ENCODE results near the gene SH3PXD2B.
"Not testable (repeated sequence)": the region's sequence is repeated elsewhere in the genome, so short reads cannot be mapped to it uniquely, and the experiment has no call there.

The SH3PXD2B gene

DNA sequence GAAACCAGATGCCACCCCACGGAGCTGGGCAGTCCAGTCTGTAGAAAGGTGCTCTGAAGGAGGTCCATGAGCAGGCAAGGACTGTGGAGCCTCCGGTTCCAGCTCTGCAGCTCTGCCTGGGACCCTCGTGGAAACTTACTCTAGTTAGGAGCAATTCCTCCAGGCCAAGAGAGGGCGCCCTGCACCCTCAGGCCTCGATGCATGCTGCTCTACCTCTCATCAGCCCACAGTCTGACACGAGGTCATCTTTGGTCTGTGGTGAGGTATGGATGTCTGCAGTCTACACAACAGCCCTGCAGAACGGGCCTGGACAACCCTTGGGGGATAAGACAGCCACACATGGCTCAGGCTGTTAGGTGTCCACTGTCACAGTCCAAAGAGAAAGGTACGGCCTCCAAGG, 120.1 kb downstream of the SH3PXD2B start:
- no peak for DNase-seq

DNA sequence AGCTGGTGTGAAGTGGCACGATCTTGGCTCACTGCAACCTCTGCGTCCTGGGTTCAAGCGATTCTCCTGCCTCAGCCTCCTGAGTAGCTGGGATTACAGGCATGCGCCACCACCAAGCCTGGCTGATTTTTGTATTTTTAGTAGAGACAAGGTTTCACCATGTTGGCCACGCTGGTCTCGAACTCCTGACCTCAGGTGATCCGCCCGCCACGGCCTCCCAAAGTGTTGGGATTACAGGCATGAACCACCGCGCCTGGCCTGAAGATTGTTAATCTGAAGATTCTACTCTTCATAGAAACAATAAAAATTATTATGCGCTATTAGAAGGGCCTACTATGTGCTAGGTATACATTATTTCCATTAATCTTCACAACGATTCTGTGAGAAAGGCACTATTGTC, 127.4 kb downstream of the SH3PXD2B start:
- DNase-seq: not testable (repeated sequence)

DNA sequence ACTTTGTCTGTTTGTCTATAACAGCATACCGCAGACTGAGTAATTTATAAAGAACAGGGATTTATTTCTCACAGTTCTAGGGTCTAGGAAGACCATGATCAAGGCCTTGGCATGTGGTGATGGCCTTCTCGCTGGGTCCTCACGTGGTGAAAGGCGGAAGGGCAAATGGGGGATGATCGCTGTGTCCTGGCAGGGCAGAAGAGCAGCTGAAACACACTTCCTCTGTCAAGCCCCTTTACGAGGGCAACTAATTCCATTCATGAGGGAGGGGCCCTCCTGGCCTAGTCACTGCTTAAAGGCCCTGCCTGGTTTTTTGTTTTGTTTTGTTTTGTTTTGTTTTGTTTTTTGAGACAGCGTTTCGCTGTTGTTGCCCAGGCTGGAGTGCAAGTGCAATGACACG, 128.9 kb downstream of the SH3PXD2B start:
- DNase-seq: no peak

DNA sequence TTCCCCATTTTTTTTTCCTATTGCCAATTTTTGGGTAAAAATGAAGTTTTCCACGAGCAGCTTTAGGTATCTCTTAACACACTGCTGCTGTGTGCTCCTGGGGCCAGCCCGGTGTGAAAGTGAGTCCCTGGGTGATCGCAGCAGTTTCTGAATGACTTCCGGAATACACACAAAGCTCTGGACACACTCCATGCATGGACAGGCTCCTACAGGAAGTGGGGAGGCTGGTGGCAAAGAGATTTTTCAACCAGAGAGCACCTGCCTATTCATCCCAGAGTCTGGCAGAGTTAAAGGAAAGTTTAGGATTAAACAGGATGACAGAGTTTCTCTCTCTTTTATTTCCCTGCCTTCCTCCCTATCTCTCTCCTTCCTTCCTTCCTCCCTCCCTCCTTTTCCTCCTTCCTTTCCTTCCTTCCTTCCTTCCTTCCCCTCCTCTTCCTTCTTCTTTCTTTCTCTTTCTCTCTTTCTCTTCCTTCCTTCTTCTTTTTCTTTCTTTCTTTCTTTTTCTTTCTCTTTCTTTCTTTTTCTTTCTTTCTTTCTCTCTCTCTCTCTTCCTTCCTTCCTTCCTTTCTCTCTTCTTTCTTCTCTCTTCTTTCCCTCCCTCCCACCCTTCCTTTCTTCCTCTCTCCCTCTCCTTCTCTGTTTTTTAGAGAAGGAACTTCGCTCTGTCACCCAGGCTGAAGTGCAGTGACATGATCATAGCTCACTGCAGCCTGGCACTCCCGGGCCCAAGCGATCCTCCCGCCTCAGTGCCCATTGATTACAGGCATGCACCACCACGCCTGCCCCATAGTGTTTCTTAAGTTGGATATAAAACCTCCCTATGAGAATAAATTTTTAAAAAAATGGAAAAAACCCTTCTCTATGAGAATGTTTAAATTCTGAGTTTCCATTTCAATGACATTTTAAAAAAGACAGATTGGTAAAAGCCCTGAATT, 132.0 kb downstream of the SH3PXD2B start:
- DNase-seq: no peak

DNA sequence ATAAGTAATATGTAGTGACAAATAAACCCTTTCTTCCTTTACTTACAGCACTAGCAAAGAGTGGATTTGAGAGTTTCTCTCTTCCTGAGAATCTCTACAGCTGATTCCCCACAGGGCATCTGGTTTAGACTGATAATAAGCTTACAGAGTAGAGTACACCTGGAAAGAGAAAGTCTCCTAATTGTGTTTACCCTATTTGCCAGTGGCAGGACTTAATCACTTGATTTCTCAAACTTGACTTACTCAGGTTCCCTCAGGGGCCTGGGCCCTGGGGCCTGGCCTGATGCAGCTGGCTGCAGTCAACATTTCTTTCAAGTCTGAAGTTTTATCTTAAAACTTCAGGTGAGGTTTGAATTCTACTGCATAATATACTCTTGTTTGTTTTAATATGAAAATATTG, 132.7 kb downstream of the SH3PXD2B start:
- DNase-seq: no peak

DNA sequence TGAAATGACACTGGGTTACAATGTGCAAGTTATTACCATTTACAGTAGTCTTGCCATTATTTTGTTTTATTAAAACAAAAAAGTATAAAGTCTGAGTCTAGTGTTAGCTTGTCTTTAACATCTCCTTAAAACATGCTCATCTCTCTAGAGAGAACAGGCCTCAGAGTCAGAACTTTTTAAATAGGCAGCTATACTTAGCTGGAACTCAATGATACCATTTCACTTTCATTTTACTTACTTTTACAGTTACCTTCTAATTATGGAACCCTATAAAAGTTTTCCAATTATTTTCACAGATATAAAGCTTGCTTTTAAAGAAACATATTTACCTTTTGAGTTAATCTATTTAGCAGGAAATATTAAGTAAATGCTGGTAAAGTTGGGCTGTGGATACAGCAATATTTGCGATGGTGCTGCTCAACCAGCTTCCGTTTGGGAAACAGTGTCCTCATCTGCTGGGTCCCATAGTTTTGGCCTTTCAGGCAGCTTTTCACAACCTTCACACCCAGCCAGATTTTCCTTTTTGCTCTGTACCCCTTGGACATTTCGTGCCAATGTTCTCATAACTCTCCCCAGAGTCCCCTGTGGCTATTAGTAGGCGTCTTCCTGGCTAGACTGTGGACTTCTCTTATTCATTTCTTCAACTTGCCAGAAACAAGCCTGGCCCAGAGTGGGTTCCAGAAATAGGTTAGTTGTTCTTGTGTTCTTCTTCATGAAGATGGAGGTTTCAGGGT, 134.4 kb downstream of the SH3PXD2B start:
- DNase-seq: no peak

DNA sequence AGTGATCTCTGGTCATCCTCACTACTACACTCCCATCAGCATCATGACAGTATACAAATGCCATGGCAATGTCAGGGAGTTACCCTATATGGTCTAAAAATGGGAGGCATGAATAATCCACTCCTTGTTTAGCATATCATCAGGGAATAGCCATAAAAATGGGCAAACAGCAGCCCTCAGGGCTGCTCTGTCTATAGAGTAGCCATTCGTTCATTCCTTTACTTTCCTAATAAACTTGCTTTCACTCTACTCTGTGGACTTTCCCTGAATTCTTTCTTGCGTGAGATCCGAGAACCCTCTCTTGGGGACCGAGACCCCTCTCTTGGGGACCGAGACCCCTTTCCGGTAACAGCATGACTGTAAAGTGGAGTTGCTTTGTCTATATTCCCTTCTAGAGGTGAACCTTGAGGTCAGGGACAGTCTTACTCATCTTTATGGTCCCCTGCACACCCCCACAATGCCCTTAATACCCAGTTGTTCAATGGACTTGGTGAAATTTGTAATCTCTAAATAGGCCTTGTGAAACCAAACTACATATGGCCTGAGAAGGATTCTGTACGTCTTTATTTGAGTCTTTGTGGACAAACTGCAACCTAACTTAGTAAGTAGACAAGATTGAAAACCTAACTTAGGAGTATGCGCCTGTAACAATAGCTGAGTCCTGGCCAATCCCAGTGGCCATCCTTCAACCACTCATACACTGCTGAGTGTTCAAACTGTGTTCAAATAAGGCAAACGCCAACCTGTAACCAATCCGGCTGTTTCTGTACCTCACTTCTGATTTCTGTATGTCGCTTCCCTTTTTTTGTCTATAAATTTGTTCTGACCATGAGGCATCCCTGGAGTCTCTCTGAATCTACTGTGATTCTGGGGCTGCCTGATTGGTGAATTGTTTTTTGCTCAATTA, 138.5 kb downstream of the SH3PXD2B start:
- DNase-seq: no peak

DNA sequence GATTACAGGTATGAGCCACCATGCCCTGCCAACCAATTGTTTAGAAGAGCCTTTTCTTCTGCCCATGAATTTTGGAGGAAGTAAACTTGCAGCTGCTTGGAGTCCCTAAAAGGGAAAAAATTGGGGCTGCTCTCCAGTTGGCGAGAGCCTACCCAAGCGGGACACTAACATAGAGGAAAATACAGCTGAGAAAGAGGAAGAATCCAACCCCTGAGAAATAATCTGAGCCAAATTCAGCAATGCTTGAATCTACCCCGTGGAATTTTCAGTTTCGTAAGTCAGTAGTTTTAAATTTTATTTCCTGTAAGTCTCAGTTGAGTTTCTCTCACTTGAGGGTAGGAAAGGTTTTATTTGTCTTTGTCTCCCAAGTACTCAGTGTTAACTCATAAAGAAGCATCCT, 140.4 kb downstream of the SH3PXD2B start:
- no peak for DNase-seq

DNA sequence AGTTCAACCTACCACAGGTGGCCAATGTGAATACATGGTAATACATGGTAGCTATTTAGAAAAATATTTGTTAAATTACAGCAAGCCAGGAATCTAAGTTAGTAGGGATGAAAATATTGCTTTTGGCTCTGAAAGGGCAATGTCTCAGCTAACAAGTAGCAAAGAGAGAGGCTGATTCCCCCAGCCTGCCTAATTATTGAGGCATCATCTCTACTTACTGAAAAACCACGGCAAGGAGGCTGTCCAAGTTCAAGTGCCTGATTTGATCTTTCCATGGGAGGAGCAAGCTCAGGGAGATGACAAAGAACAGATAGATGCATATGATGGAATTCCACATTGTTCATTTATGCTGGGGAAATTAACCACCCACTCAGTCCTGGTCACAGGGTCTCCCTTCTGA, 142.0 kb downstream of the SH3PXD2B start:
- no peak for DNase-seq

DNA sequence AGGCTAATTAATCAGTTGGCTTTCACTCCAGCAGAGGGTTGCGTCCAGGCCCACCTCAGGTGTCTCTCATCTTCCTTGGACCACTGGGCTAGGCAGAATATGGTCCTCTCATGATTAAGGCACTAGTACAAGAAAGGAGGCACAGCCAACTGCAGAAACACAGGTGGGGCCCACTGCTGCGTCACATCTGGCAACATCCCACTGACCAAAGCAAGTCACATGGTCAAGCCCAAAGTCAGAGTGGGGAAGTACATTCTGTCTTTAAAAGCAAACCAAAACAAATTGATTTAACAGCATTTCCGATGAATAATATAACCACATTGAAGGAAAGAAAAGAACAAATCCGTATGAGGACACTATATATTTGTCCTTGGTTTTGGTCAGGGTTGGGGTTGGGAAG, 142.7 kb downstream of the SH3PXD2B start:
- DNase-seq: no peak

DNA sequence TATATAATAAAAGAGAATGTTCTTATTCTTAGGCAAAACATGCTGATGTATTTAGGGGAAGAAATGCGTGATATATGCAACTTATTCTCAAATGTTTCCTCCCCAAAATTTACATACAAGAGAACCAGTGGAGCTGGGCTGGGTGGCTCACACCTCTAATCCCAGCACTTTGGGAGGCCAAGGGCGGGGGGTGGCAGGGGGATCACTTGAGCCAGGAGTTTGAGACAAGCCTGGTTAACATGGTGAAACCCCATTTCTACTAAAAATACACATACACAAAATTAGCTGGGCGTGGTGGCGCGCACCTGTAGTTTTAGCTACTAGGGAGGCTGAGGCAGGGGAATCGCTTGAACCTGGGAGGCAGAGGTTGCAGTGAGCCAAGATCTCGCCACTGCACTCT, 143.3 kb downstream of the SH3PXD2B start:
- no peak for DNase-seq

DNA sequence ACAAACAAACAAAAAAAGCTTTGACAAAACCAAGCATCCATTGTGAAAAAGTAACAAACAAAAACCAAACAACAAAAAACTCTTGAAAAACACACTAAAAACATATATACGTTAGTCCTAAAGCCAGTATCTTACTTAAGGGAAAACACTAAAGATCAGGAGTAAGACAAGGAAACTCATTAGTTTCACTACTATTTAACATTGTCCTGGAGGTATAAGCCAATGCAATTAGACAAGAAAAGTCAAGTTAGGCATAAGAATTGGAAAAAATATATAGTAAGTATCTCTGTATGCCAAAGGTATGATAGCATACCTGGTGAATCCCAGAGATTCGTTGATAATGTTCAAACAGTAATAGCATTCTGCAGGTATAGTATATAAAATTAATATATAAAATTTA, 148.9 kb downstream of the SH3PXD2B start:
- no peak for DNase-seq

DNA sequence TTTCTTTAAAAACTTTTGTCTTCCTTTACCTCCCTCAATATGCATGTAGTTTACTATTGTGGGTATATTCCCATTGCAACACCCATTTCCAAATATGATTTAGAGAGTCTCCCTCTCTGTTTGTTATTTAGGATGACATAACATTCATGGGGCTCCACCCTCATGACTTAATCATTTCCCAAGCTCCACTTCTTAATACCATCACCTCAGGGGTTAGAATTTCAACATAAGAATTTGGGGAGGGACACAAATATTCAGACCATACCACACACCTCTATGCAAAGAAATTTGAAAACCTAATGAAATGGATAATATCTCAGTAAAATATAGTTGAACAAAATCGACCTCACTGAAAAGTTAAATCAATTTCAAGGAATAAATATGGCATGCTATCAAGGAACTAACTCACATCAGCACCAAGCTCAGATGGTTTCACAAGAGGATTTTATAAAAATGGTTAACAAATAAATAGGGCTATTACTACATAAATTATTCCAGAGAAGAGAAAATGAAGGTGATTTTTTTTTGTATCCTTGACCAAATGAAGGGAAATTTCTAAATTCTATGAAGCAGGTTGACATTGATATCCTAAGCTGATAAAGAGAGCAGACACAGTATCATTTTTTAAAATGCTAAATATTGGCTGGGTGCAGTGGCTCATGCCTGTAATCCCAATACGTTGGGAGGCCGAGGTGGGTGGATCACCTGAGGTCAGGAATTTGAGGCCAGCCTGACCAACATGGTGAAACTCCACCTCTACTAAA, 150.6 kb downstream of the SH3PXD2B start:
- no peak for DNase-seq

DNA sequence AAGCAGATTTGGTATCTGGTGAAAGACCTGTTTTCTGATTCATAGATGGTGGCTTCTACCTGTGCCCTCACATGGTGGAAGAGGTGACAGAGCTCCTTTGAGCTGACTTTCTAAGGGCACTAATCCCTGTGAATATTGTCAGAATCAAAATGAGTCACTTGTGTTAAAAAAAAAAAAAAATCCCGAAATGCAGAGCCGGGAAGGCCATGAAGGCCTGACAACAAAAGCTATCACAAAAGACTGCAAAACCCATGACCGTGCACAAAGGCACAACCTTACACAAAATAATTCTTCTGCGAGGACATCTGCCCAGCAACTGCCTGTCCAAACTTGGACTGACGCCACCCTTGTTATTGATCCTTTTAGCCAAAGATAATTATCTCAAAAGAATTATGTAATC, 151.2 kb downstream of the SH3PXD2B start:
- DNase-seq: no peak

DNA sequence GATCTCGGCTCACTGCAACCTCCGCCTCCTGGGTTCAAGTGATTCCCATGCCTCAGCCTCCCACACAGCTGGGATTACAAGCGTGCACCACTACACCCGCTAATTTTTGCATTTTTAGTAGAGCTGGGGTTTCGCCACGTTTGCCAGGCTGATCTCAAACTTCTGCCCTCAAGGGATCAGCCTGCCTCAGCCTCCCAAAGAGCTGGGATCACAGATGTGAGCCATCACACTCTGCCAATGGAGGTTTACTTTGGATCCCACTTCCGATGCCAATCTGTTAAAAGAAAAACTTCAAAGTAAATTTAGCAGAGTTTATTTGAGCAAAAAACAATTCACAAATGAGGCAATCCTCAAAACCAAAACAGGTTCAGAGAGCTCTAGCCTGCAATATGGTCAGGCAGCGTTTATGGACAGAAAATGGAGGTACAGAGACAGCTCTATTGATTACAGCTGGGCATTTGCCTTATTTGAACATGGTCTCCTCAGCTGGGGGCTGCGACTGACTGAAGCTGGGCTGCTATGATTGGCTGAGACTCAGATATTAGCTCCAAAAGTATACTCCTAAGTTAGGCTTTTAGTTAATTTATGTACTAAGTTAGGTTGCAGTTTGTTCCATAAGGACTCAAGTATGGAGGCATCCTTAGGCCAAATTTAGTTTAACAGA, 152.1 kb downstream of the SH3PXD2B start:
- no peak for DNase-seq

DNA sequence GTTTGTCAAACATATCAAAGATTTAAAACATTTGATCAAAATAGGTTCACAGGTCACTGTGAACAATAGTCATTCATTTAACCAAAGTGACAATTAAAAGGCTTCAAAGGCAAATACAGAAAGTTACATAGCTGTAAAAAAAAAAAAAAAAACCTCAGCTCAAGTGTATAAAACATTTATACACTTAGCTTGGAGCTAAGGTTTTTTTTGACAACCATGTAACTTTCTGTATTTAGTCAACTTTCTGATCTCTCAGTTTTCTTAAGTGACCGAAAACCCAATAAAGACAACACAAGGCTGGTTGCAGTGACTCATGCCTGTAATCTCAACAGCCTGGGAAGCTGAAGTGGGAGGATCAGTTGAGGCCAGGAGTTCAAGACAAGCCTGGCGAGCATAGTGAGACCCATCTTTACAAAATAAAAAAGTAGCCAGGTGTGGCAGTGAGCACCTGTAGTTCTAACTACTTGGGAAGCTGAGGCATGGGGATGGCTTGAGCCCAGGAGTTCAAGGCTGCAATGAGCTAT, 154.3 kb downstream of the SH3PXD2B start:
- DNase-seq: no peak

DNA sequence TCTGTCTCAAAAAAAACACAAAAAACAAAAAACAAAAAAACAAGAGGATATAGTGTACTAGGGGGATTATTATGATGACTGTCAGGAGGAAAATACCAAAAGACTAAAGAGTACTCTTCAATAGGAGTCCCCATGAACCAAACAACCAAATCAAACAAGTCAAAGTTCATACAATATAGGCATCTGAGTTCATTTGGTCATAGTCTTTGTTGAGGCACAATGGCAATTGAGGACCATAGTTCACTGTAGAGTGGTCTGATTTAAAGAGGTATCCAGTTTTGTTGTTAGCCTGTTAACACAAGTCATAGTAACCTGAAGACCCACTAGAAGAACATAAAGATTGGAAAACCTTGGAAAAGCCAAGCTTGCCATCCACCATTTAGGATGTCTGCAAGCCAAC, 159.5 kb downstream of the SH3PXD2B start:
- DNase-seq: no peak

DNA sequence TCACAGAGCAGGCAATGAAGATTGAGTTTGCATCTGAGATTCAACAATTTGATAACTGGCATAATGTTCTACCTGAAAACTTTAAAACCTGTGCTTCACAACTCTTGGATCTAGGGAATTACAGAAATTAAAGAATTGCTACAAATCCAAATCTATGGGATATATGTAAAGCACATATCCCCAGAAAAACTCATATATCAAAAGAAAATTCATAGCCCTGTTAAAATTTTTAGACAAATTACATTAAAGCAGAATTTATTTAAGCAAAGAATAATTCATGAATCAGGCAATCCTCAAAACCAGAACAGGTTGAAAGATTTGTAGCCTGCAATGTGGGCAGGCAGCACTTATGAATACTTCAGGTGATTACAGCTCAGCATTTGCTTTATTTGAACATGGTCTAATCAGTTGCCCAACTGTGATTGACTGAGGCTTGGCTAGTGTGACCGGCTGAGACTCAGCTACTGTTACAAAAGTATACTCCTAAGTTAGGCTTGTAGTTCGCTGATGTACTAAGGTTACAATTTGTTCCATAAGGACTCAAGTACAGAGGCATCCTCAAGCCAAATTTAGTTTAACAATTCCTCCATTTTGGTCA, 160.5 kb downstream of the SH3PXD2B start:
- DNase-seq: no peak

DNA sequence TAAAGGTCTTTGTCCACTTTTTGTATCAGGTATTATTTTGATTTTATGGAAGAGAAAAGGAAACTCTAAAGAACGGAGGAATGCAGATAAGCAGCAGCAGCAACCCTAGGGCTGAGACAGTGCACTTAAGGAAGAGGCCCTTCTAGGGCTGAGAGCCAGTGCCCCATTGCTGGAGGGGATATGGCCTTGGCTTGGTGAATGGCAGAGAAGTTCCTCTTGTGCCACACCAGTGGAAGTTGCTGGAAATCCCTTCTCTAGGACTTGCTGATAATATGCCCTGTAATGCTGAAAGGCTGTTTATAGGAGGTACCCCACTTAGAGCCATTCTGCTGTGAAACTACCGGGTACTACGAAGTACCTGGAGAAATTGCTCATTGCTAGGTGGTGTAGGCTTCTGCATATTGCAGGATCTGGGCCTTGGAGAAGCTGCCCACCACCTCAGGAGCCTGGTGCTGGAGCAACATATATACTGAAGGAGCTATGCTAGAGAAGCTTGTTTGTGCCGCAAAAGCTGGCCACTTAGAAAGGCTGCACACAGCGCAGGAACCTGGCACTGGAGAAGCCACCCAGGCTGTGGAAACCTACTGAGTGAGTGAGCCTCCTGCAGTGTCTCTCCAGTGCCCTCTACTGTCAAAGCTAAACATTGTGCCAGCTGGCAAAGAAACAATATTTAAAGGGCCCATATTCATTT, 161.1 kb downstream of the SH3PXD2B start:
- peak; percentile 83 to 87 for DNase-seq

DNA sequence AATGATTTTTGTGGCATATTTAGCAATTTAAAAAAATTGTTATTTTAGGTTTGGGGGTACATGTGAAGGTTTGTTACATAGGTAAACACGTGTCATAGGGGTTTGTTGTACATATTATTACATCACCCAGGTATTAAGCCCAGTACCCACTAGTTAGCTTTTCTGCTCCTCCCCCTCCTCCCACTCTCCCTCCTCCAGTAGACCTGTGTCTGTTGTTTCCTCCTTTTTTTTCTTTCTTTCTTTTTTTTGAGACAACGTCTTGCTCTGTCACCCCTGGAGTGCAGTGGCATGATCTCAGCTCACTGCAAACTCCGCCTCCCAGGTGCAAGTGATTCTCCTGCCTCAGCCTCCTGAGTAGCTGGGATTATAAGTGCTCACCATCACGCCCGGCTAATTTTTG, 162.5 kb downstream of the SH3PXD2B start:
- DNase-seq: not testable (repeated sequence)

Measured in Kasumi-1 (cell line).